ENCODE data around the gene OLR1.

DNA sequence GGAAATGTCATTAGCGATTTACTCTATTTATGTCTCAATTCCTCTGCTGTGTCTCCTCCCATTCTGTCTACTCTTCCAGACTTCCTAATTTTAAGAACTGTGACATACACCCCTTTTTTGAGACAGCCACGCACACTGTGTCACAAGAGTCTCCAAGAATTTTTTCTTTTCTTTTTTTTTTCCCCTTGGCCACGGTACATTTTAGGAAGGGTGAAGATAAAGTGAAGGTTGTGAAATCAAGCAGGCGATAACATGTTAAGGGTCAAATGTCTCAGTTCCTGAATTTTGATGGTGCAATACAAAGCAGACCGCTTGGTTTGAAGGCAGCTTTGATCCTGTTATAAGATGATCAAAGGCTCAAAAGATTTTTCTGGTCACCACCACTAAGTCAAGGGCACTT lies 4.3 kb downstream of the OLR1 start:
- TF ChIP-seq, protein P1, sequence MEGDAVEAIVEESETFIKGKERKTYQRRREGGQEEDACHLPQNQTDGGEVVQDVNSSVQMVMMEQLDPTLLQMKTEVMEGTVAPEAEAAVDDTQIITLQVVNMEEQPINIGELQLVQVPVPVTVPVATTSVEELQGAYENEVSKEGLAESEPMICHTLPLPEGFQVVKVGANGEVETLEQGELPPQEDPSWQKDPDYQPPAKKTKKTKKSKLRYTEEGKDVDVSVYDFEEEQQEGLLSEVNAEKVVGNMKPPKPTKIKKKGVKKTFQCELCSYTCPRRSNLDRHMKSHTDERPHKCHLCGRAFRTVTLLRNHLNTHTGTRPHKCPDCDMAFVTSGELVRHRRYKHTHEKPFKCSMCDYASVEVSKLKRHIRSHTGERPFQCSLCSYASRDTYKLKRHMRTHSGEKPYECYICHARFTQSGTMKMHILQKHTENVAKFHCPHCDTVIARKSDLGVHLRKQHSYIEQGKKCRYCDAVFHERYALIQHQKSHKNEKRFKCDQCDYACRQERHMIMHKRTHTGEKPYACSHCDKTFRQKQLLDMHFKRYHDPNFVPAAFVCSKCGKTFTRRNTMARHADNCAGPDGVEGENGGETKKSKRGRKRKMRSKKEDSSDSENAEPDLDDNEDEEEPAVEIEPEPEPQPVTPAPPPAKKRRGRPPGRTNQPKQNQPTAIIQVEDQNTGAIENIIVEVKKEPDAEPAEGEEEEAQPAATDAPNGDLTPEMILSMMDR (IDR thresholded peaks at IDR 0.05) = no peak
- no peak for TF ChIP-seq POLR2AphosphoS5 (IDR thresholded peaks at IDR 0.05)

Measured in prostate gland (tissue), 2 donors.